GM18909 (cell line): Measurements from ENCODE around the gene IMPDH1.

ENCODE experiments used
- ATAC-seq: cut with Tn5 transposase; IDR thresholded peaks from one replicate; pipeline ENCODE4 v1.9.1; 2021; ENCODE audit warnings: mild to moderate bottlenecking; ENCODE audit not compliant: unreplicated experiment, poor library complexity

The IMPDH1 gene

DNA sequence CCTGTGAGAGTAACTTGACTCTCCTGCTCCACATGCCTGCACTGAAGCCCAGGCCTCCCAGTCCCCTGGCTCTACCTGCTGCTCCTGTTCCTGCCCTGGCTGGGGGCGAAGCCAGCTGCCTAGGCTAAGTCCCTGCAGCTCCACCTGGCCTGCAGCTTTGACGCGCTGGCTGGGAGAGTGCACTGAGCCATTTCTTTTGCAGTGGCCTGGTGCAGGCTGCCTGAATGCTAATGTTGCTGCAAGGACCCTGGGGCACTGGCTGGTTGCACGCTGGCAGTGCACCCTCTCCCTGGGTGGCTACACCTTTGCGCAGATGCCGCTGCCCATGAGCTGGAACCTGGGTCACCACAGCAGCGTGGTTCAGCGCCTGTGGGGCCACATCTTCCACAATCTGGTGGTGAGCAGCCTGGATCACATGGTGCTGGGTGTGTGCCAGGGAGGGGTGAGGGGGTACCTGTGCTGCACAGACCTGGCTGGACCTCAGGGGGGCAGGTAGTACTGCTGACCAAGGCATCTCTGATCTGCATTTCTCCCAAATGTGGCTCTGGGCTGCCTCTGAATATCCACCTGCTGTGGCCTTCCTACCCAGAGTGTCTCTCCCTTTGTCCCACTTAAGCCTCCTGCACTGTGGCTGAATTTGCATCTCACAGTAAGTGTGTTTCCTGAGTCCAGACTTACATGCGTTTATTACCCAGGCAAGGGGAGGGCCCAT is 20.0 kb downstream of the IMPDH1 start:
- ATAC-seq, result no peak

DNA sequence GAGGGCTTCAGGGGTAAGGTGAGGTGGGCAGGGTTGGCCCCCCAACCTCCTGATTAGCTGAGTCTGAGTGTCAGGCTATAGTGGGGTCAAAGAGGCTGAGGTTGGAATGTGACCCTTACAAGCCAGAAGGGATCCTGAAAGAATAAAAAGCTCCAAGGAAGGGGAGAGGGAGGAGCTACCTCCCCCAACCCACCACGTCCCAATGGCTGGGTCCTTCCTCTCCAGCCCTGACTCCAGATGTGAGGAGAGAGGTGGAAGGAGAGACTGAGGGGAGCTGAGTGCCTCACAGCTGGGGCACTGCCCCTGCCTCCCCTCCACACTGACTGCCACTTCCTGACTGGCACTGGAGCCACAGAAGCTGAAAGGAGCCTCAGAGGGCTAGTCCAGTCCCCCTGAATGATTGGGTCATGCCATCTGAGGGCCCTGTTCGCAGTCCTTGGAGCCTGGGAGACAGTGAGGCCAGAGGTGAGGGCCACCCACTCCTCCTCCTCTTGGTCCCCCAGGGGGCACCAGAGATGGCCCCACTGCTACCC is 20.6 kb downstream of the IMPDH1 start:
- no peak for ATAC-seq

DNA sequence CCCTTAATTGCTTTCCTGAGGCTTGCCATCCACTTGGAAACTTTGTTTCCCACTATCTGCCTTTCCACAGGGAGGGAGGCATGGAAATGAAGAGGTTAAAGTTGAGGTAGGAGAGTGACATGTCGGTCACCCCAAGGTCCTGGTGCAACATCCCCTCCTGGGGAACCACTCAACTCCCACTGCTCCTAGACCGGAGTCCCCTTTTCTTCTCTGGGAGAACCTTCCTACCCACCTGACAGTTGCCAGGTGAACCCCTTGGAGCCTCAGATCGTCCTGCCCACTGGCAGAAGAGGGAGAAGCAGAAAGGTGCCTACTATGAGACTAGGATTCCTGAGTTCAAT is 21.7 kb downstream of the IMPDH1 start:
- ATAC-seq, result no peak

DNA sequence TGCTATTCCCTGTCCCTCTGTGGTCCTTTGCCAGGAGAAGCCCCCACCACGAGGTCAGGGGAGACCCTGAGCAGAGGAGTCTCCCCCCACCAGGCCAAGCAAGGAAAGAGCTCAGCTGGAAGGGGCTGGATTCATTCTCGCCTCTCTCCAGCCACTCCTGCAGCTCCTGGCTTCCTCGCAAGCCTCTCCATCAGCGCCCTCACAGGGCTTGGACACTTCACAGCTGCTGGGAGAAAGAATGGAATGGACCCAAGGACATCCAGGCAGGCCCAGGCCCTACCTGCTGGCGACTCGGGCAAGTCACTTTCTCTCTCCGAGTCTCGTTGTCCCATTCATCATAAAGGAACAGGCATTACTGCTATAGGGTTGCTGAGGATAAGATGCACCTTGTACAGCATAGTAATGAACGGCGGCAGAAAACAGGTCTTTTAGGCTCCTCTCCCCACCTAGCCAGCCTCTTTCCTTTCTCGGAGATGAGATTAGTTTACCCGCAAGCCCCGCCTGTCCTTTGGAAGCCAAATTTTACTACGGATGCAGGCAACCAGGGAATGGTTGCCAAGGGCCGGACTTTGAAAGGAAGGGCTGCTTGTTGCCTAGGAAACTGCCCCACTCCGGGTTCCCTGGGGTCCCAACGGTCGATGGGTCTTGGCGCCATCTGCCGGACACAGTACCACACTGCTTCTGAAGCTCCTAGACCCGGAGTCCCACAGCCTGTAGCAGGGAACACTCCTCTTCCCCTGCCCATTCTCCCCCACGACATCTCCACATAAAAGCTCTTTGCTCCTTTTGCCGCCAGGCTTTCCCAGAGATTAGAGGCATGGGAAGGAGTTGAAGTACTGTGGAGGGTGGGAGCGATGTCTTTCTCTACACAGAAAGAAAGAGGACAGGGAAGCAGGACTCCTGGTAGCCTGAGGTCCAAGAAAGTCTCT is 22.3 kb downstream of the IMPDH1 start:
- peak; percentile 81 for ATAC-seq

DNA sequence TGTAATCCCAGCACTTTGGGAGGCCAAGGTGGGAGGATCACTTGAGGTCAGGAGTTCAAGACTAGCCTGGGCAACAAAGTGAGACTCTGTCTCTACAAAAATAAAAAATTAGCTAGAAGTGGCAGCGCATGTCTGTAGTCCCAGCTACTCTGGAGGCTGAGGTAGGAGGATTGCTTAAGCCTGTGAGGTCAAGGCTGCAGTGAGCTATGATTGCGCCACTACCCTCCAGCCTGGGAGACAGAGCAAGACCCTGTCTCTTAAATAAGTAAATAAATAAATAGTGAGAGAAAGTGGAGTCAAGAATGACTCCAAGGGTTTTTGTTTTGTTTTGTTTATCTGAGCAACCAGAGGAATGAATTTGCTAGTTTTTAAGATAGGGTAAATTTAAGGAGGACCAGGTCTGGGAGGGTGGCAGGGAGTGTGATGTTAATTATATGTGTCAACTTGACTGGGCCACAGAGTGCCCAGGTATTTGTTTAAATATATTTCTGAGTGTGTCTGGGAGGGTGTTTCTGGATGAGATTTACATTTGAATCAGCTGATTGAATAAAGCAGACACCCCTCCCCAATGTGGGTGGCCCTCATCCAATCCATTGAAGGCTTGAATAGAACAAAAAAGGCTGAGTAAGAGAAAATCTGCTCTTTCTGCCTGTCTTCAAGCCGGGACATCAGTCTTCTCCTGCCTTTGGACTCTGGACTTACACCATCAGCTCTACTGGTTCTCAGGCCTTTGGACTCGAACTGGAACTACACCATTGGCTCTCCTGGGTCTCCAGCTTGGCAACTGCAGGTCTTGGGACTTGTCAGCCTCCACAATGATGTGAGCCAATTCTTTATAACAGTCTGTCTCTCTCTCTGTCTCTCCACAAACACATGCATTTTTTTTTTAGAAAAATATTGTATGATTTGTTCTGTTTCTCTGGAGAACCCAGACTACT is 23.5 kb downstream of the IMPDH1 start:
- ATAC-seq, result no peak

DNA sequence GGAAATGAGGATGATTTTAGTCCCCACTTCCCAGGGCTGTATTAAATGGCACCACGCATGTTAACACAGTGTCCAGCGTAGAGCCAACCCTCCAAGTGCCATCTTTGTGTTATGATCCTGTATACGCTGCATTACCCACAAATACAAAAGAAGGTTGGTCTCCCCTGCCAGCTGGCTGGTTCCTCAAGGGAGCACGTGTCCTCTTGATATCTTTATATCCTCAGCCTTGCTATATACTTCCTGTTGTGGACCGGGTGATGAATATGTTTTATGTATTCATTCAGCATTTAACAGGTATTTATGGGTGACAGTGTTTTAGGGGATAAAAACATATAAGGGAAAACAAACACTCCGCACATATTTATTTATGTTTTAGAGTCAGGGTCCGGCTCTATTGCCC is 25.1 kb downstream of the IMPDH1 start:
- no peak for ATAC-seq

DNA sequence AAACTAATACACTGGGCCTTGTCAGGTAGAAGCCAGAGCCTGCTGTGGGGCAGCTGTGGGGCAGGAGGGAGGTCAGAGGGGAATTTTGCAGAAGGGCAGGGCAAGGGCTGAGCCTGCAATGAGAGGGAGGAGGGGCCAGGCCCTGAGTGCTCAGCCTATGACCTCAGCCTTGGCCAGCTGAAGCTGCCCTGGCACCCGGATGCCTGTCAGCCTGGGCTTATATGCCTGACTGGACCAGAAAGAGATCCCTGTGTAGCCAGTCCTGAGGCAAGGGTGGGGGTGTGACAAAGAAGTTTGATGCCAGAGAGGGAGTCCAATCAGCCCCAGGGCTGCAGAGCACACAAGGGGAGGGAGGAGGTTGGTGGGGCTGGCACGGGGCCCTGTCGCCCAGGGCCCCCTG is 26.0 kb downstream of the IMPDH1 start:
- no peak for ATAC-seq

DNA sequence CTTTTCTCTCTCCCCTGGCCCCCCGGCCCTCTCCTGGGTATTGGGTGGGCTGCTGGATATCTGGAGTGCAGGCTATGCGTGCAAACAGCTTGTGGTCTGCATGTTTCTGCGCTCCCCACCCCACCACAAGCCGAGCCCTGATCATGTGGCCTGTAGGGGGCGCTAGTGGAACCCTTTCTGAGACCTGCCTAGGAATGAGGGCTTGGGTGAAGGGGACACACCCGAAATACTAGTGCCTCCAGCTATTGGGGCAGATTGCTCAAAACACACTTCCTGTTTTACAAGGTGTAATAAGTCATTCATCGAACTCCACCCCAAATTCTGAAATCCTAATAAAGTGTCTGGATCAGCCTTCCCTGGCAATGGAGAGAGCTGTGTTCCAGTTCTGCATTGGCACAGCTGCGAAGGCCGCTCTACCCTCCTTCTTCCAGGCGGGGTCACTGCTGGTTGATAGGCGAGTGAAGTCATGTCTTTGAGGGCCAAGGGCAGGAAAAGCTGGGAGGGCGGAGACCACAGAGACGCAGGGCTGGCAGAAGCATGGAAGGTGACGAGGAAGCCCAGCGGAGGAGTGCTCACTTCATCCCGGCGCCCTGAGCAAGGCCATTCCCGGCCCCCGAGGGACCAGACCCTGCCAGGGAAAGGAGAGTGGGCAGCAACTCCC is 28.5 kb downstream of the IMPDH1 start:
- no peak for ATAC-seq

DNA sequence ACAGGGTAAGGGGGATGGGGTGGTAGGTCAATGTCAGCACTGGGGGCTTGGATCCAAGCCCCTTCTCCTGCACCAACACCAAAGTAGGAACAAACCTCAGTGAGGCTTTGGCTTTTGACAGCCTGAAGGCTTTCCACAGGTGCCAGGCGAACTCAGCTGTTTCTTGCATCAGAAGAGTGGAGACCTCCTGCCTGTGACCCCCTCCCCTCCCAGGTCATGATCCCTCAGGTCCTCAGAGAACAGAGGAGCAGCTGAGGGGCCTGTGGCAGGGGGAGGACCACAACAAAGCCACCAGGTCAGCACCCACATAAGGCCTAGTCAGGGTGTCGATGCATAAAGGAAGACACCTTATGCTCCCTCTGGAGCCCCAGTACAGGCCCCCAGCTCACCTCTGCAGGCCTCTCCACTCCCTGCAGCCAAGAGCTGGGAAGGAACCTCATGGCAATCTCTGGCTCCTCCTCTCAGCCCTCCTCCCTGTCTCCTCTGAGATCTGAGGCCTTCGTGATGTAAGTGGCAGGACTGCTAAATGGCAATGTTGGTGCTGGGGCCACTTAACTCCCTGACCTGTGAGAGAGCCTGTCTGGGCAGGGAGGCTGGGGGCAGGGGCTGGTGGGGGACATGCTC is 29.2 kb downstream of the IMPDH1 start:
- no peak for ATAC-seq

DNA sequence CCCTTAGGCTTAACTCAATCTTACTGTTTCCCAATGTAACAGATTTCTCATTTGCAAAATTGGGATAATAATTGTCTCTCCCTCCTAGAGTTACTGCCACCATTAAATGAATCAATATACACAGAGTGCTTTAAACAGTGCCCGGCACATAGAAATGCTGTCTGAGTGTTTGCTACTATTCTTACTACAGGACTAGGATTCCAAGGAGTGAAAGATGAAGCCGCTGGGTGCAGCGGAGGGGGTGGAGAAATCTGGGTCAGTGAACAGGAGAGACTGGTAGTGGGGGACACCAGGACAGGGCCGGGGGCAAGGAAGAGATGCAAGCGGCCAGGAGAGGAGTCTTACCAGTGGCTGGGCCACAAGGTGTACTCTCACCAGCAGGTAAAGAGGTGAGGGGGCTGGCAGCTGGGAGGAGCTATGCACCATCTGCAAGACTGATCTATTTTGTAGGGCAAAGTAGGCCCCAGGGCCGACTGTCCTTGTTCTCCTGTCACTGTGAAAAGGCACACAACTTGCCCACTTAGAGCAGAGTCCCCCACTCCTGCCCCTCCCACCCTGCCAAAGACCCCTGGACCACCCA is 29.8 kb downstream of the IMPDH1 start:
- no peak for ATAC-seq

DNA sequence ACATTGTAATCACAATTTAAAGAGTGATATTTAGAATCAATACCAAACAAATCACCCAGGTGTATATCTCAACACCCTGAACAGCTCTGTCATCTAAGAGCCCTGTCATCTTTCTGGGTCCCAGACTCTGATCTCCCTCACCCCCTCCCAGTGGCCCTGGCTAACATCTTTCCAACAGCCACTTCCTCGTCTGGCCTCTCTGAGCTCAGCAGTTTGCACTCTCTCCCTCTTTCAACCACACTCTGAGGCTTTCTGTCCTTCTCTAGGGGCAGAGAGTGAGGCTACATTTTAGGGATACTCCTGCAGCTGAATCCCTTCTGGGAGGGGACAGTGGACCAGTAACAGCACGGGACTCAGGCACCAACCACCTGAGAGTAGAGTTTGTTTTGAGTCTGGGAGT is 31.1 kb downstream of the IMPDH1 start:
- ATAC-seq, result no peak

DNA sequence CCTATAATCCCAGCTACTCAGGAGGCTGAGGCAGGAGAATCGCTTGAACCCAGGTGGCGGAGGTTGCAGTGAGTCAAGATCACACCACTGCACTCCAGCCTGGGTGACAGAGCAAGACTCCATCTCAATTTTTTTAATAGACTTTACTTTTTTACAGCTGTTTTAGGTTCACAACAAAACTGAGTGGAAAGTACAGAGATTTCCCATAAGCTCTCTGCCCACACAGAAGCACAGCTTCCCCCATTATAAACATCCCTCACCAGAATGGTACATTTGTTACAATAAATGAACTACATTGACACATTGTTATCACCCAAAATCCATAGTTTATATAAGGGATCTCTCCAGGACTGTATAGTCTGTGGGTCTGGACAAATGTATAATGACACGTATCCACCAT is 33.7 kb downstream of the IMPDH1 start:
- no peak for ATAC-seq

DNA sequence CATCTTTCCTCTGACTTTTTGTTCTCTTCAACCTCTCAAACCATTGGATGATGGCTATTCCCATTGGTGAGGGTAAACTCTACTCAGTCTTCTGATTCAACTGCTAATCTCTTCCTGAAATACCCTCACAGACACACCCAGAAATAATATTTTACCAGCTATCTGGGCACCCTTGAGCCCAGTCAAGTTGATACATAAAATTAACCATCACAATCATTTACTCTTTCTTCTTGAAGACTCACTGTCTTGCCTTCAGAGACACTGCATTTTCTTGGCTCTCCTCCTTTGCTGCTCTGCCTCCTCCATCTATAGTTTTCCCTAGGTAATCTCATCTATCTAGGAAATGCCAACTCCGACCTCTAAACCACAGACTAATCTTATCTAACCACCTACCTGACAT is 35.7 kb downstream of the IMPDH1 start:
- no peak for ATAC-seq

DNA sequence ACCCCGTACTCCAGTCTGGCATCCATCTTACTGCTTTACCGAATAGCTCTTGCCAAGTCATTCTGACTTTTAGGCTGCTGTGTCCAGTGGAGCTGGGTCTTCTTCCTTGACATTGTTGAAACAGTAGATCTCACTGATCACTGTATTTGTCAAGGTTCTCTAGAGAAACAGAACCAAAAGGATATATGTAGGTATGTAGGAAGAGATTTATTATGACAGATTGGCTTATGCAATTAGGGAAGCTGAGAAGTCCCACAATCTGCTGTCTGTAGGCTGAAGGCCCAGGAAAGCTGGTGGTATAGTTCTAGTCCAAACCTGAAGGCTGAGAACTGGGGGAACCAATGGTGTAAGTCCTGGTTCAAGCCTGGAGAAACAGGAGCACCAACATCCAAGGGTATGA is 36.2 kb downstream of the IMPDH1 start:
- ATAC-seq, result no peak

DNA sequence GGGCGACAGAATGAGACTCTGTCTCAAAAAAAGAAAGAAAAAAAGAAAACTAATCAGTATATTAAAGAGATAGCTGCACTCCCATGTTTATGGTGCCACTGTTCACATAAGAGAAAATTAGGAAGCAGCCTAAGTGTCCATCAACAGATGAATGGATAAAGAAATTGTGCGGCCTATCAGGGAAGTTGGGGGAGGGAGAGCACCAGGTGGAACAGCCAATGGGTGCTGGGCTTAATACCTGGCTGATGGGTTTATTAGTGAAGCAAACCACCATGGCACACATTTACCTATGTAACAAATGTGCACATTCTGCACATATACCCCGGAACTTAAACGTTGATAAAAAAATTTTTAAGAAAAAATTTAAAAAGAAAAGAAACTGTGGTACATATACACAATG is 39.3 kb downstream of the IMPDH1 start:
- no peak for ATAC-seq

DNA sequence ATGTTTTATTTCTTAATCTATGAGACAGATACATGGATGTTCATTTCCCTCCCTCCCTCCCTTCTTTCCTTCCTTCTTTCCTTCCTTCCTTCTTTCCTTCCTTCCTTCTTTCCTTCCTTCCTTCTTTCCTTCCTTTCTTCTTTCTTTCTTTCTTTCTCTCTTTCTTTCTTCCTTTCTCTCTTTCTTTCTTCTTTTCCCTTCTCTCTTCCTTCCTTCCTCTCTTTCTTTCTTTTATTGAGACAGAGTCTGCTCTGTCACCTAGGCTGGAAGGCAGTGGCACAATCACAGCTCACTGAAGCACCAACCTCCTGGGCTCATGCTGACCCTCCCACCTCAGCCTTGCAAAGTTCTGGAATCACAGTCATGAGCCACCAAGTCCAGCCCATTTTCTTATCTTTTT is 42.8 kb downstream of the IMPDH1 start:
- no peak for ATAC-seq

DNA sequence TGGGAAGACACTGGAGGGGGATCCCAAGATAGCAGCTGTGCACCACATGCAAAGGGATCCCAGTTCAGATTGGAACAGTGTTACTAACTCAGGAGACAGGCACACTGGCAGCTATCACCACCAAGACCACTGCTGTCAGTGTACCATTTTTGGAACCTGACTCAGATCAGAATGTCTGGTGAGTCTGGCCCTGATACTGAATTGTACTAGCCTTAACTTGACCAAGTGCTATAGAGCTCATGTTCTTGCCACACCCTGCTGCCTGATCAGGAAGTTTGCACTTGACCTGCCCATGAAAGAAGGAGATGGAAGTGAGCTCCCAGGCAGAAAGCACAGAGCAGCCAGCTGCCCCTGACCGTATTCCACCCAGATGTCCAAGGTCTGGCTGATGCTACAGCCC is 43.5 kb downstream of the IMPDH1 start:
- ATAC-seq, result no peak

DNA sequence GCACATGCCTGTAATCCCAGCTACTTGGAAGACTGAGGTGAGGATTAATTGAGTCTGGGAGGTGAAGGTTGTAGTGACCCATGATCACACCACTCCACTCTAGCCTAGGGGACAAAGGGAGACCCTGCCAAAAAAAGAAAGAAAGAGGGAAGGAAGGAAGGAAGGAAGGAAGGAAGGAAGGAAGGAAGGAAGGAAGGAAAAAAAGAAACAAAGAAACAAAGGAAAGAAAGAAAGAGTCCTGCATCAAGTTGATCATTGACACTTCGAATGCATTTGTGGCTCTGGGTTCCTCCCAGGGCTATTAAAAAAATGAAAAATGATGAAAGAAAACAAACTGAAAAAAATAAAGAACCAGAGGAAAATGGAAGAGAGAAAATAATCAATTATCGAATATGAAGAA is 44.4 kb downstream of the IMPDH1 start:
- ATAC-seq, result no peak

DNA sequence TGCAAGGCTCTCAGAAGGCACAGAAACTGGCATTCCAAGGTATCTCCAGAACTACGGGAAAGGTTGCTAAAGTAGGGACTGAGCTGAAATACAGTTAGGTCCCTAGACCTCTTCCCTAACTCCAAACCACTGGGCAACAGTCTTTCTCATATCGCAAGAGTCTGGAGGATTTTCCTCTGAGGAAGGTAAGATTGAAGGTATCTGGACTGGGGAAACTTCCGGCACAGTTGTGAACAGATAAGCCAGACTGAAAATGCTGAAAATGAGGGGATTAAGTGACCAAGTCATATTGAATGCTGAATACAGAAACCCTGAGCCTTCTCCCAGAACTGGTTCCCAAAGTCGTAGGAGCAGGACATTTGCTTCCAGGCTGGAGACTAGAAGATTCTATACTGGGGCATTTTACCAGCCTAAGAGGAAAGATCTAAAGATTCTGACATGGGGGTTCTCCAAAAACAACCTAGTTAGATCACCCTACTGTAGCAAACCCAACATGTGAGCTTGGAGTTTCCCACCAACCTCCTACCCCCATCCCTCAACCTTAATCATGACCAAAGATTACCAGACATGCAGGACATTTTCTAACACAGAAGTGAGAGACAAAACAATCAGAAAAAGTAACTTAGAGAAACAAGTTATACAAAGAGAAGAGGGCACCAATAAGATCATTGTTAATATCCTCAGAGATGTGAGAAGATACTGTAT is 45.5 kb downstream of the IMPDH1 start:
- ATAC-seq, result no peak
